Gastroesophageal sphincter (tissue), 4 donors: ENCODE data around the gene SLC18A2. TPM values are rescaled to one million over a fixed set of nuclear protein-coding genes. Genes with fewer than 3 reads are reported as not detected.

Experiments
- ATAC-seq: fragments of 150-250 bp; one replicate; pipeline ENCODE4 v1.9.1; 2016; ENCODE audit warnings: mild to moderate bottlenecking, moderate library complexity
- H3K27ac ChIP-seq, 4 donors: fragments of 200-600 bp; sonication (generic) in 3 of 4; 1 replicate in 3 of 4; 2 replicates in 1 of 4; pipeline ENCODE4 v1.5.1; 2016 to 2019
- H3K27me3 ChIP-seq: fragments of 200-600 bp; sonication (generic); one replicate; pipeline ENCODE4 v1.5.1; 2019
- H3K36me3 ChIP-seq, 2 donors: fragments of 200-600 bp; sonication (generic); one replicate each; pipeline ENCODE4 v1.5.1; 2019; ENCODE audit warnings: control low read depth in 1 of 2
- H3K4me1 ChIP-seq, 3 donors: fragments of 200-600 bp; sonication (generic); 1 replicate in 2 of 3; 2 replicates in 1 of 3; pipeline ENCODE4 v1.5.1; 2016 to 2019; ENCODE audit warnings: control low read depth in 2 of 3
- H3K4me3 ChIP-seq, 2 donors: fragments of 200-600 bp; sonication (generic); one replicate each; pipeline ENCODE4 v1.5.1; 2019; ENCODE audit warnings: mild to moderate bottlenecking in 1 of 2, moderate library complexity in 1 of 2
- H3K9me3 ChIP-seq, 3 donors: fragments of 200-600 bp; sonication (generic); one replicate each; pipeline ENCODE4 v1.5.1; 2017 to 2019; ENCODE audit warnings: control low read depth in 2 of 3
- CTCF ChIP-seq, 4 experiments: fragments of 200-600 bp in 2 of 4; fragments of 450-650 bp in 2 of 4; sonication (generic) in 1 of 4; IDR thresholded peaks; one replicate each; pipeline ENCODE4 v1.5.1; 2017 to 2019; ENCODE audit warnings: antibody characterized with exemption in 4 of 4, mild to moderate bottlenecking in 2 of 4, moderate library complexity in 2 of 4
- EP300 ChIP-seq: sonication (generic); formaldehyde crosslinking; IDR thresholded peaks from one replicate; pipeline ENCODE4 v1.6.1; 2017; ENCODE audit warnings: antibody characterized with exemption, mild to moderate bottlenecking
- POLR2A ChIP-seq, 2 donors: fragments of 450-650 bp; IDR thresholded peaks; one replicate each; pipeline ENCODE4 v1.6.1; 2017; ENCODE audit warnings: antibody characterized with exemption in 2 of 2, mild to moderate bottlenecking in 2 of 2, moderate library complexity in 1 of 2
- POLR2AphosphoS5 ChIP-seq: sonication (generic); formaldehyde crosslinking; IDR thresholded peaks from one replicate; pipeline ENCODE4 v1.6.1; 2017; ENCODE audit warnings: antibody characterized with exemption
- WGBS, 2 donors: methylation state at CpG; one replicate each; pipeline ENCODE4 v1.1.5; 2018; ENCODE audit warnings: low coverage in 1 of 2; 5-methylcytosine and 5-hydroxymethylcytosine counted together
- total RNA-seq, 4 donors: library from RNA; depleted of rRNA; stranded (reverse); fragments of >200 nt; gene quantifications; one replicate each; pipeline ENCODE4 v1.1.0, GENCODE V29; 2016

Gene SLC18A2
- total RNA-seq, 4 donors from 2014 or later, result 0.82 to 1.9 (median 0.89) TPM

GRCh38 chr10:117254774-117255735, 14.1 kb downstream of the SLC18A2 start:
- TF ChIP-seq POLR2A (IDR thresholded peaks at IDR 0.05), result no peak
- no peak for TF ChIP-seq EP300
- TF ChIP-seq CTCF (IDR thresholded peaks at IDR 0.05), result no peak
- TF ChIP-seq POLR2AphosphoS5, result no peak
- no peak overlapping the region for H3K4me3 ChIP-seq
- H3K36me3 ChIP-seq, result no peaks in the 10 kb centered on the region
- H3K9me3 ChIP-seq, result no peaks in the 10 kb centered on the region
- no peaks in the 10 kb centered on the region for H3K4me1 ChIP-seq
- 73 to 80% methylated on average over 6 to 11 of the region's 26 CpGs for WGBS, 2 donors
- H3K27ac ChIP-seq, result no peak overlapping the region
- peaks cover 48% of the 10 kb centered on the region for H3K27me3 ChIP-seq
- ATAC-seq, result no peak

- WGBS, 2 donors, result 93% methylated on average over 4 of the region's 9 CpGs; no CpG with 5 or more reads in 1 of the 2 donors
- ATAC-seq, result no peak
These were observed 15.0 kb downstream of the SLC18A2 start for GRCh38 chr10:117255835-117256460.

GRCh38 chr10:117256910-117257309, 16.0 kb downstream of the SLC18A2 start:
- peaks cover 48% of the 10 kb centered on the region for H3K27me3 ChIP-seq
- no peaks in the 10 kb centered on the region for H3K36me3 ChIP-seq
- 79 to 84% methylated on average over 6 to 8 of the region's 10 CpGs for WGBS, 2 donors
- H3K4me3 ChIP-seq, result no peak overlapping the region
- H3K9me3 ChIP-seq, result no peaks in the 10 kb centered on the region
- H3K27ac ChIP-seq, result no peak overlapping the region
- TF ChIP-seq EP300 (no peak), POLR2A (IDR thresholded peaks at IDR 0.05) (no peak), POLR2AphosphoS5 (no peak), CTCF (IDR thresholded peaks at IDR 0.05) (no peak)
- ATAC-seq, result no peak
- no peaks in the 10 kb centered on the region for H3K4me1 ChIP-seq

More at GRCh38 chr10:117255835-117256460, 15.0 kb downstream of the SLC18A2 start:
- H3K4me3 ChIP-seq, result no peak overlapping the region
- no peaks in the 10 kb centered on the region for H3K36me3 ChIP-seq
- H3K4me1 ChIP-seq, result no peaks in the 10 kb centered on the region
- H3K9me3 ChIP-seq, result no peaks in the 10 kb centered on the region
- peaks cover 47% of the 10 kb centered on the region for H3K27me3 ChIP-seq
- no peak overlapping the region for H3K27ac ChIP-seq
- no peak for TF ChIP-seq POLR2AphosphoS5
- no peak for TF ChIP-seq CTCF (IDR thresholded peaks at IDR 0.05)
- TF ChIP-seq EP300, result no peak
- no peak for TF ChIP-seq POLR2A (IDR thresholded peaks at IDR 0.05)

GRCh38 chr10:117257721-117258120, 16.8 kb downstream of the SLC18A2 start:
- TF ChIP-seq CTCF (IDR thresholded peaks at IDR 0.05) (no peak), POLR2AphosphoS5 (no peak), POLR2A (IDR thresholded peaks at IDR 0.05) (no peak), EP300 (no peak)
- Histone ChIP-seq H3K4me1 (no peaks in the 10 kb centered on the region), H3K27ac (no peak overlapping the region), H3K27me3 (peaks cover 56% of the 10 kb centered on the region), H3K4me3 (no peak overlapping the region), H3K36me3 (no peaks in the 10 kb centered on the region), H3K9me3 (no peaks in the 10 kb centered on the region)
- ATAC-seq, result no peak
- 41% methylated on average over 3 of the region's 3 CpGs; no CpG with 5 or more reads in 1 of the 2 donors for WGBS, 2 donors
